Esophagus muscularis mucosa (tissue), 4 donors: ENCODE results near the gene MKKS. TPM values are rescaled to one million over a fixed set of nuclear protein-coding genes. Genes with fewer than 3 reads are reported as not detected.

Experiments
- DNase-seq: peaks from one replicate; pipeline ENCODE4 v3.0.0-alpha.2; 2017; ENCODE audit errors: extremely low spot score
- H3K27ac ChIP-seq, 4 donors: fragments of 200-600 bp; sonication (generic); replicated peaks in 1 of 4; 1 replicate in 3 of 4; 2 replicates in 1 of 4; pipeline ENCODE4 v1.5.1; 2016 to 2019; ENCODE audit warnings: mild to moderate bottlenecking in 1 of 4
- H3K27me3 ChIP-seq, 4 donors: fragments of 200-600 bp; sonication (generic); one replicate each; pipeline versions ENCODE4 v1.5.1 to v1.6.0; 2016 to 2019
- H3K36me3 ChIP-seq, 4 donors: fragments of 200-600 bp; sonication (generic); one replicate each; pipeline ENCODE4 v1.5.1; 2016 to 2019
- H3K4me1 ChIP-seq, 4 donors: fragments of 200-600 bp; sonication (generic); one replicate each; pipeline ENCODE4 v1.5.1; 2016 to 2019
- H3K4me3 ChIP-seq, 4 donors: fragments of 200-600 bp; sonication (generic); 1 replicate in 2 of 4; 2 replicates in 2 of 4; pipeline ENCODE4 v1.5.1; 2016 to 2019; ENCODE audit warnings: mild to moderate bottlenecking in 4 of 4, moderate library complexity in 1 of 4
- H3K9me3 ChIP-seq, 4 donors: fragments of 200-600 bp; sonication (generic); 1 replicate in 3 of 4; 2 replicates in 1 of 4; pipeline ENCODE4 v1.5.1; 2016 to 2019
- EP300 ChIP-seq: sonication (generic); formaldehyde crosslinking; IDR thresholded peaks from one replicate; pipeline ENCODE4 v1.6.1; 2017; ENCODE audit warnings: antibody characterized with exemption
- POLR2A ChIP-seq: fragments of 450-650 bp; IDR thresholded peaks from one replicate; pipeline ENCODE4 v1.6.1; 2017; ENCODE audit warnings: antibody characterized with exemption, moderate library complexity, mild to moderate bottlenecking, low read depth
- POLR2AphosphoS5 ChIP-seq, 2 donors: sonication (generic); formaldehyde crosslinking; IDR thresholded peaks; one replicate each; pipeline ENCODE4 v1.6.1; 2017; ENCODE audit warnings: antibody characterized with exemption in 2 of 2
- WGBS: methylation state at CpG from one replicate; pipeline ENCODE4 v1.1.5; 2018; 5-methylcytosine and 5-hydroxymethylcytosine counted together
- intact Hi-C: fragments of 100-400 bp; cut with DNase I; formaldehyde crosslinking; loops from one replicate; pipeline ENCODE4 v1.15.1; 2023
- total RNA-seq, 4 donors: library from RNA; depleted of rRNA; stranded (reverse); fragments of >200 nt; gene quantifications; one replicate each; pipeline versions ENCODE4 v1.1.0 to v1.2.1, GENCODE V29; 2016
- TF ChIP-seq, protein P1 (sequence below), 3 experiments: fragments of 200-600 bp in 2 of 3; fragments of 450-650 bp in 1 of 3; sonication (generic) in 2 of 3; IDR thresholded peaks; one replicate each; pipeline ENCODE4 v1.5.1; 2017 to 2019; ENCODE audit warnings: antibody characterized with exemption in 3 of 3, mild to moderate bottlenecking in 2 of 3, moderate library complexity in 1 of 3

MKKS gene
- total RNA-seq, 4 donors from 2014 or later = 14.1 to 19.3 (median 16.7) TPM

GRCh38 chr20:10462516-10462915 lies 28.5 kb upstream of the MKKS start:
- no peaks in the 10 kb centered on the region for H3K27me3 ChIP-seq
- no peak overlapping the region for H3K4me3 ChIP-seq
- peaks cover 0 to 1% (median 0%) of the 10 kb centered on the region in 4 donors for H3K9me3 ChIP-seq
- H3K36me3 ChIP-seq = no peaks in the 10 kb centered on the region
- H3K4me1 ChIP-seq = peaks cover 0 to 20% (median 10%) of the 10 kb centered on the region in 4 donors
- DNase-seq = no peak
- intact Hi-C loops = no loop called here
- TF ChIP-seq, protein P1, sequence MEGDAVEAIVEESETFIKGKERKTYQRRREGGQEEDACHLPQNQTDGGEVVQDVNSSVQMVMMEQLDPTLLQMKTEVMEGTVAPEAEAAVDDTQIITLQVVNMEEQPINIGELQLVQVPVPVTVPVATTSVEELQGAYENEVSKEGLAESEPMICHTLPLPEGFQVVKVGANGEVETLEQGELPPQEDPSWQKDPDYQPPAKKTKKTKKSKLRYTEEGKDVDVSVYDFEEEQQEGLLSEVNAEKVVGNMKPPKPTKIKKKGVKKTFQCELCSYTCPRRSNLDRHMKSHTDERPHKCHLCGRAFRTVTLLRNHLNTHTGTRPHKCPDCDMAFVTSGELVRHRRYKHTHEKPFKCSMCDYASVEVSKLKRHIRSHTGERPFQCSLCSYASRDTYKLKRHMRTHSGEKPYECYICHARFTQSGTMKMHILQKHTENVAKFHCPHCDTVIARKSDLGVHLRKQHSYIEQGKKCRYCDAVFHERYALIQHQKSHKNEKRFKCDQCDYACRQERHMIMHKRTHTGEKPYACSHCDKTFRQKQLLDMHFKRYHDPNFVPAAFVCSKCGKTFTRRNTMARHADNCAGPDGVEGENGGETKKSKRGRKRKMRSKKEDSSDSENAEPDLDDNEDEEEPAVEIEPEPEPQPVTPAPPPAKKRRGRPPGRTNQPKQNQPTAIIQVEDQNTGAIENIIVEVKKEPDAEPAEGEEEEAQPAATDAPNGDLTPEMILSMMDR (IDR thresholded peaks at IDR 0.05) = no peak
- H3K27ac ChIP-seq = no peak overlapping the region

DNA sequence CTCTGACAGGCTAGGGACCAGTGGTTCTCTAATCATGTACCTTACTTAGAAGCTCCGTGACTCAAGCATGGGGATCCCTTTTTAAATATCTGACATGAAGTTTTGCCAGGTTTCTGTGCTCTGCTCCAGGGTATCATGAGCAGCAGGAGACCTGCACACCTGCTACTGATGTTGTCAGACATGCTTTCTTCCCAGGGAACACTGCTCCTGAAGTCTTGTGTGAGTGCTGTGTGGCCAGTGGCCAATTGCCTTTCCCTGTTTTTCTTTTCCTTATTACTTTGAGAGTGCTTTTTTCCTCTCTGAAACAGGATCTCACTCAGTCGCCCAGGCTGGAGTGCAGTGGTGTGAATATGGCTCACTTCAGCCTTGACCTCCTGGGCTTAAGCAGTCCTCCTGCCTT lies 27.5 kb upstream of the MKKS start:
- TF ChIP-seq, protein P1 (IDR thresholded peaks at IDR 0.05) = no peak
- TF ChIP-seq EP300 (no peak), POLR2AphosphoS5 (IDR thresholded peaks at IDR 0.05) (no peak), POLR2A (no peak)
- 93% methylated on average over 2 of the region's 2 CpGs for WGBS
- intact Hi-C loops = no loop called here
- DNase-seq = no peak
- no peaks in the 10 kb centered on the region for H3K36me3 ChIP-seq
- peaks cover 0 to 5% (median 0%) of the 10 kb centered on the region in 4 donors for H3K9me3 ChIP-seq
- peaks cover 0 to 9% (median 6%) of the 10 kb centered on the region in 4 donors for H3K4me1 ChIP-seq
- no peak overlapping the region for H3K27ac ChIP-seq
- H3K27me3 ChIP-seq = no peaks in the 10 kb centered on the region
- H3K4me3 ChIP-seq = no peak overlapping the region

GRCh38 chr20:10454151-10454750 lies 20.2 kb upstream of the MKKS start:
- Histone ChIP-seq H3K27me3 (no peaks in the 10 kb centered on the region), H3K36me3 (no peaks in the 10 kb centered on the region), H3K27ac (no peak overlapping the region), H3K9me3 (peaks cover 0 to 5% (median 0%) of the 10 kb centered on the region in 4 donors), H3K4me3 (no peak overlapping the region), H3K4me1 (no peaks in the 10 kb centered on the region)
- intact Hi-C loops = no loop called here
- TF ChIP-seq POLR2AphosphoS5 (IDR thresholded peaks at IDR 0.05) = no peak
- TF ChIP-seq, protein P1 (IDR thresholded peaks at IDR 0.05) = no peak
- no peak for TF ChIP-seq EP300
- no peak for TF ChIP-seq POLR2A
- DNase-seq = no peak

GRCh38 chr20:10453241-10453640 lies 19.2 kb upstream of the MKKS start:
- H3K4me1 ChIP-seq = no peaks in the 10 kb centered on the region
- H3K9me3 ChIP-seq = peaks cover 0 to 5% (median 0%) of the 10 kb centered on the region in 4 donors
- H3K27ac ChIP-seq = no peak overlapping the region
- 77% methylated on average over 5 of the region's 5 CpGs for WGBS
- no peaks in the 10 kb centered on the region for H3K27me3 ChIP-seq
- H3K36me3 ChIP-seq = no peaks in the 10 kb centered on the region
- DNase-seq = no peak
- intact Hi-C loops = no loop called here
- TF ChIP-seq, protein P1 (IDR thresholded peaks at IDR 0.05) = no peak
- TF ChIP-seq EP300 (no peak), POLR2A (no peak), POLR2AphosphoS5 (IDR thresholded peaks at IDR 0.05) (no peak)
- no peak overlapping the region for H3K4me3 ChIP-seq

GRCh38 chr20:10449270-10449669 lies 15.2 kb upstream of the MKKS start:
- Histone ChIP-seq H3K27me3 (no peaks in the 10 kb centered on the region), H3K36me3 (no peaks in the 10 kb centered on the region), H3K4me1 (peaks cover 0 to 10% (median 0%) of the 10 kb centered on the region in 4 donors), H3K4me3 (no peak overlapping the region), H3K9me3 (no peaks in the 10 kb centered on the region), H3K27ac (no peak overlapping the region)
- 94% methylated on average over 2 of the region's 2 CpGs for WGBS
- TF ChIP-seq POLR2AphosphoS5 (IDR thresholded peaks at IDR 0.05) = no peak
- intact Hi-C loops = no loop called here
- no peak for DNase-seq
